Measurements from ENCODE around the gene VAMP5.

Gene VAMP5

GRCh38 chr2:85635636-85636035 is 51.4 kb downstream of the VAMP5 start:
- DNase-seq (ENCODE audit: low read depth) = no peak

- no peak for DNase-seq (ENCODE audit: low read depth)
Measured at GRCh38 chr2:85642725-85643124, 58.5 kb downstream of the VAMP5 start.

Measured in stimulated activated CD8-positive, alpha-beta memory T cell treated with anti-CD3 and anti-CD28 coated beads, Interleukin-7, amount 100 ng/mL, for 24 hours (primary cell).